Stomach smooth muscle (tissue), 2 donors: ENCODE data around the gene B4GAT1.
"Not testable (repeated sequence)": the region's sequence is repeated elsewhere in the genome, so short reads cannot be mapped to it uniquely, and the experiment has no call there.

Experiments
- H3K27ac ChIP-seq: one replicate; pipeline ENCODE4 v1.7.0; 2013; ENCODE audit warnings: mild to moderate bottlenecking, low read length, inconsistent platforms
- H3K27me3 ChIP-seq, 2 donors: one replicate each; pipeline ENCODE4 v1.7.0; 2013; ENCODE audit warnings: low read length in 2 of 2; ENCODE audit not compliant: insufficient read depth in 2 of 2, control insufficient read depth in 1 of 2
- H3K36me3 ChIP-seq, 2 donors: one replicate each; pipeline ENCODE4 v1.7.0; 2013; ENCODE audit warnings: low read length in 2 of 2; ENCODE audit not compliant: control insufficient read depth in 2 of 2, insufficient read depth in 2 of 2
- H3K4me1 ChIP-seq: one replicate; pipeline ENCODE4 v1.7.0; 2013; ENCODE audit warnings: low read length; ENCODE audit not compliant: control insufficient read depth, insufficient read depth
- H3K4me3 ChIP-seq, 2 donors: one replicate each; pipeline ENCODE4 v1.7.0; 2013; ENCODE audit warnings: low read length in 2 of 2
- H3K9ac ChIP-seq, 2 donors: one replicate each; pipeline ENCODE4 v1.7.0; 2013; ENCODE audit warnings: low read length in 2 of 2, mild to moderate bottlenecking in 1 of 2
- H3K9me3 ChIP-seq, 2 donors: one replicate each; pipeline ENCODE4 v1.7.0; 2013; ENCODE audit warnings: low read length in 2 of 2; ENCODE audit not compliant: control insufficient read depth in 2 of 2
- donor health status: healthy.
- donor health status: Pancreatic carcinoma.

B4GAT1 gene

DNA sequence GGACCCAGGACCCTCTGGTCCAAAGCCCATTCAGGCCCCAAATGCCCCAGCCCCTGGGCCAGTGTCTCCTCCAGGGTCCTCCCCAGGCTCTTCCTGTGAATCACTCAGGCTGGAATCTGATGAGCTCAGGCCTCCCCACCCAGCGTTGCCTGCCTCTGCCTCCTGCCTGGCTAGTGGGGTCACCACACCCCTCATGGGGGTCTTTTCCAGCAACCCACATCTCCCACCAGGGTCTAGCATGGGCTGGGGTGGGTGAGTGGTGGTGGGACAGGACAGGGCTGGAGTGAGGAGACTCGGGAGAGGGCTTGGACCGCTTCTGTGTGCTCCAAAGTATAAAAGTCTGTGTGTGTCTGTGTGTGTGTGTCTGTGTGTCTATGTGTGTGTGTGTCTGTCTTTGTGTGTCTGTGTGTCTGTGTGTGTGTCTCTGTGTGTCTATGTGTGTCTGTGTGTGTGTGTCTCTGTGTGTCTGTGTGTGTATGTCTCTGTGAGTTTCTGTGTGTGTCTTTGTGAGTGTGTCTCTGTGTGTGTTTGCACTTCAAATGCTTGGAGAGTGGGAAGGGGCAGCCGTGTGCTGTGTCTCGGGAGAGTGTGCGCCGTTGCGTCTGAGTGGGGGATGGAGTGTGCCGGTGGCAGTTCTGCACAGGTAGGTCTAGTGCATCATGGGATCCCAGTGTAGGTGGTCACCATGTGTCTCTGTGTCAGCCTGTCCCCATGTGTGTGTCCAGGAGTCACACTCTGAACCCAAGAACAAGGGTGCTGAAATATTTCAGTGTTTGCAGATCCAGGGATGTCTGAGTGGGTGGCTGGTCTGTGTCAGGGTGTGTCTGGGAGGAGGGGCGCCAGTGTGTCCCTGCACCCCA is 20.0 kb downstream of the B4GAT1 start:
- H3K27ac ChIP-seq = peak overlapping the region; percentile 18

GRCh38 chr11:66326261-66327111 is 20.9 kb downstream of the B4GAT1 start:
- Histone ChIP-seq H3K4me3 (peak overlapping the region in 1 of 2 donors; percentile 3), H3K27me3 (no peaks in the 10 kb centered on the region), H3K9me3 (no peaks in the 10 kb centered on the region), H3K4me1 (peaks cover 33% of the 10 kb centered on the region), H3K27ac (no peak overlapping the region), H3K36me3 (no peaks in the 10 kb centered on the region), H3K9ac (peak overlapping the region in 1 of 2 donors; percentile 13)

More for the DNA sequence above, 20.0 kb downstream of the B4GAT1 start:
- no peaks in the 10 kb centered on the region for H3K9me3 ChIP-seq
- H3K4me3 ChIP-seq = peak overlapping the region in 1 of 2 donors; percentile 3
- H3K9ac ChIP-seq = no peak overlapping the region
- peaks cover 33% of the 10 kb centered on the region for H3K4me1 ChIP-seq
- H3K27me3 ChIP-seq = no peaks in the 10 kb centered on the region
- H3K36me3 ChIP-seq = no peaks in the 10 kb centered on the region

- no peak overlapping the region for H3K27ac ChIP-seq
- no peaks in the 10 kb centered on the region for H3K9me3 ChIP-seq
- H3K4me3 ChIP-seq = no peak overlapping the region
- H3K4me1 ChIP-seq = peaks cover 33% of the 10 kb centered on the region
- no peaks in the 10 kb centered on the region for H3K36me3 ChIP-seq
- no peaks in the 10 kb centered on the region for H3K27me3 ChIP-seq
- no peak overlapping the region for H3K9ac ChIP-seq
Observed at GRCh38 chr11:66325263-66325671, 22.2 kb downstream of the B4GAT1 start.

DNA sequence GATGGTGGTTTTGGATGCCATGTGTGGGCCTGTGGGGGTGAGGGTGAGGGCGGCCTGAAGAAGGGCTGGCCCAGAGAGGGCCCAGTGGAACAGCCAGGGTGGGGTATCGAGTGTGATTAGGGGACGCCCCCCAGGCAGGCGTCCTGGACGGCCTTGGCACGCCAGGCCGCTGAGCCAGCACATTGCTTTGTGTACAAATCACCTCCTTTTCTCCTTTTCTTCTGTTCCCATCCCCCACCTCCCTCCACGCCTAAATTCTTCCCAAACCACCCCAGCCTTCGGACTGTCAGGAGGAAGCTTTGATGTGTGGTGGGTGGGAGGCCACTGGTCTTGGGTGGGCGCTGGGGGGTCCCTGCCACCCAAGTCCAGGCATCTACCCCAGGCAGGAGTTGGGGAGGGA is 22.8 kb downstream of the B4GAT1 start:
- H3K27ac ChIP-seq = no peak overlapping the region
- no peaks in the 10 kb centered on the region for H3K36me3 ChIP-seq
- peaks cover 33% of the 10 kb centered on the region for H3K4me1 ChIP-seq
- no peaks in the 10 kb centered on the region for H3K9me3 ChIP-seq
- no peaks in the 10 kb centered on the region for H3K27me3 ChIP-seq
- H3K9ac ChIP-seq = no peak overlapping the region
- H3K4me3 ChIP-seq = no peak overlapping the region

DNA sequence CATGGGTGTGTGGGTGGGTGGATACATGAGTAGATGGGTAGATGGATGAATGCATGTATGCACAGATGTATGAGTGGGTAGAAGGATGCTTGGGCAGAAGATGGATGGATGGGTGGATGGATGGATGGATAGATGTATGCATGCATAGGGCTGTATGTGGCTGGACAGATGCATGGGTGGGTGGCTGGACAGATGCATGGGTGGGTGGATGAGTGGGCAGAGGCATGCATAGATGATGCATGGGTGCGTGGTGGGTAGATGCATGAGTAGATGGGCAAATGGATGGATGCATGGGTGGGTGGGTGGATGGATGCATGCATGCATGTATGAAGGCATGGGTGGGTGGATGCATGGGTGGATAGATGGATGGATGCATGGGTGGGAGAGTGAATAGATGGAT is 23.7 kb downstream of the B4GAT1 start:
- H3K9ac ChIP-seq = no peak overlapping the region
- H3K4me1 ChIP-seq = peaks cover 35% of the 10 kb centered on the region
- no peak overlapping the region for H3K4me3 ChIP-seq
- H3K27me3 ChIP-seq = no peaks in the 10 kb centered on the region
- H3K36me3 ChIP-seq = no peaks in the 10 kb centered on the region
- no peaks in the 10 kb centered on the region for H3K9me3 ChIP-seq
- no peak overlapping the region for H3K27ac ChIP-seq

DNA sequence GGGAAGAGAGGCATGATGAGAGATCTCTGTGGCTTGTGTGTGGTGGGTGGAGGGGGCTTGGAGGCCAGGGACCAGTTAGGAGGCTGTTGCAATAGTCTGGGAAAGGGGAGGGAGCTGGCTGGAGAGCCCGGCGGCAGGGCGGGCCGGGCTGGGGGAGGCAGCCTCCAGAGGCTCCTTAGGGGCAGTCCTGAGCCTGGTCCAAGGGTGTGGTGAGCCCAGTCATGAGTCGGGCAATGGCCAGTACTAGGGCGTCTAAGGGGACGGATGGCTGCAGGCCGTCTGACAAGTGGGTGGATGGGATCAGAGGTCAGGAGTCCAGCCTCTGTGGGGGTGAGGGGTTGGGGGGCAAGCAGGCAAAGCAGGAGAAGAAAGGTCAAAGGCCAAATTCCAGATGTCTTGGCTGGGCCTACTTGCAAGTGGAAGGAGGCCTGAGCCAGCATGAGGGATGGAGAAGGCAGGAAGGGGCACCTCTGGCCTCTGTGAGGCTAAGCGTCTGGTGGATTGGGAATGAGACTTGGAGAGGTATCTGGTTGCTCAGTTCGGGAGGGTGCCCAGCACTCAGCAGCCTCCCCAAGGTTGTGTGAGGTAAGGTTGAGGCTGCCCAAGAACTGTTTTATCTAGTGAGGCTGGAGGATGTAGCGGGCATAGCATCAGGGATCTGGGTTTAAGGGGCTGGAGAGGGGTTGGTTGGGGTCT is 24.5 kb downstream of the B4GAT1 start:
- Histone ChIP-seq H3K9me3 (no peaks in the 10 kb centered on the region), H3K4me1 (peaks cover 34% of the 10 kb centered on the region), H3K9ac (no peak overlapping the region), H3K27ac (no peak overlapping the region), H3K4me3 (no peak overlapping the region), H3K36me3 (no peaks in the 10 kb centered on the region), H3K27me3 (no peaks in the 10 kb centered on the region)

GRCh38 chr11:66321606-66322005 is 25.8 kb downstream of the B4GAT1 start:
- Histone ChIP-seq H3K27me3 (no peaks in the 10 kb centered on the region), H3K27ac (no peak overlapping the region), H3K4me1 (peaks cover 33% of the 10 kb centered on the region), H3K9me3 (no peaks in the 10 kb centered on the region), H3K4me3 (no peak overlapping the region), H3K9ac (no peak overlapping the region), H3K36me3 (no peaks in the 10 kb centered on the region)

DNA sequence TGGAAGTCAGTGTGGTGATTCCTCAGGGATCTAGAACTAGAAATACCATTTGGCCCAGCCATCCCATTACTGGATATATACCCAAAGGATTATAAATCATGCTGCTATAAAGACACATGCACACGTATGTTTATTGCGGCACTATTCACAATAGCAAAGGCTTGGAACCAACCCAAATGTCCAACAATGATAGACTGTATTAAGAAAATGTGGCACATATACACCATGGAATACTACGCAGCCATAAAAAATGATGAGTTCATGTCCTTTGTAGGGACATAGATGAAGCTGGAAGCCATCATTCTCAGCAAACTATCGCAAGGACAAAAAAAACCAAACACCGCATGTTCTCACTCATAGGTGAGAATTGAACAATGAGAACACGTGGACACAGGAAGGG is 26.7 kb downstream of the B4GAT1 start:
- H3K36me3 ChIP-seq, H3K27ac ChIP-seq, H3K4me3 ChIP-seq, H3K27me3 ChIP-seq, H3K9me3 ChIP-seq, H3K9ac ChIP-seq: not testable (repeated sequence)
- peaks cover 33% of the 10 kb centered on the region for H3K4me1 ChIP-seq

DNA sequence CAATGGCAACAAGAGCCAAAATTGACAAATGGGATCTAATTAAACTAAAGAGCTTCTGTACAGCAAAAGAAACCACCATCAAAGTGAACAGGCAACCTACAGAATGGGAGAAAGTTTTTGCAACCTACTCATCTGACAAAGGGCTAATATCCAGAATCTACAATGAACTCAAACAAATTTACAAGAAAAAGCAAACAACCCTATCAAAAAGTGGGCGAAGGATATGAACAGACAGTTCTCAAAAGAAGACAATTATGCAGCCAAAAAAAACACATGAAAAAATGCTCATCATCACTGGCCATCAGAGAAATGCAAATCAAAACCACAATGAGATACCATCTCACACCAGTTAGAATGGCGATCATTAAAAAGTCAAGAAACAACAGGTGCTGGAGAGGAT is 27.1 kb downstream of the B4GAT1 start:
- peaks cover 34% of the 10 kb centered on the region for H3K4me1 ChIP-seq
- not testable (repeated sequence) for H3K9ac ChIP-seq, H3K27ac ChIP-seq, H3K36me3 ChIP-seq, H3K9me3 ChIP-seq, H3K4me3 ChIP-seq, H3K27me3 ChIP-seq

DNA sequence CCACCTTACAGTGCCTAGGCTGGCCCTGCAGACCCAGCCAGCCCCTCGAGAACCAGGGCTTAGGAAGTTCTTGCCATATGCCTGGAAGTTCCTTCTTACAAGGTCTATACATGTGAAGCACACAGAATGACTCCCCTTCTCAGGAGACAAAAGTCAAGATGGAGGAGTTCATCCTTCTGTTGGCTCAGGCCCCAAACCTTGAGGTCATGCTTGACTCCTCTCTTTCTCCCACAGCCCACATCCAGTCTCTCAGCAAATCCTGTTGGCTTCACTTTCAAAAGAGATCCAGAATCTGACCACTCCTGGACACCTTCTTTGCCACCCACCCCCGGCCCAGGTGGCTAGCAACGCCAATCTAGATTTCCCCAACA is 28.8 kb downstream of the B4GAT1 start:
- no peak overlapping the region for H3K4me3 ChIP-seq
- H3K27me3 ChIP-seq = no peaks in the 10 kb centered on the region
- H3K9me3 ChIP-seq = no peaks in the 10 kb centered on the region
- no peak overlapping the region for H3K9ac ChIP-seq
- no peaks in the 10 kb centered on the region for H3K36me3 ChIP-seq
- peak overlapping the region; percentile 82 for H3K27ac ChIP-seq
- peaks cover 50% of the 10 kb centered on the region for H3K4me1 ChIP-seq
